Left ventricle myocardium superior (tissue), 1 donor: ENCODE measurements around the gene RAC3. TPM values are rescaled to one million over a fixed set of nuclear protein-coding genes. Genes with fewer than 3 reads are reported as not detected.
A peak's percentile ranks its signal among the peaks of the same experiment; 100 is the strongest.

Source experiments
- ATAC-seq: fragments of 200-7000 bp; cut with Tn5 transposase; one replicate; pipeline ENCODE4 v1.9.1; 2020; ENCODE audit warnings: mild to moderate bottlenecking, moderate library complexity
- DNase-seq: peaks from one replicate; pipeline ENCODE4 v3.0.0-alpha.2; 2020
- intact Hi-C: fragments of 100-400 bp; cut with micrococcal nuclease; formaldehyde crosslinking; loops from one replicate; pipeline ENCODE4 v1.11.0; 2022
- total RNA-seq: library from RNA; stranded (reverse); fragmentation: NEBNext Ultra II Directional; extraction: Animal tissue kit (Norgen Biotek cat#: 25700); gene quantifications from one replicate; pipeline ENCODE4 v1.2.1, GENCODE V29; 2021
- donor health status: DM: no; HTN: yes; CAD: no; lungs with severe emphysema.

The RAC3 gene
- total RNA-seq, 1 donor from 2014 or later = 1.8 TPM

DNA sequence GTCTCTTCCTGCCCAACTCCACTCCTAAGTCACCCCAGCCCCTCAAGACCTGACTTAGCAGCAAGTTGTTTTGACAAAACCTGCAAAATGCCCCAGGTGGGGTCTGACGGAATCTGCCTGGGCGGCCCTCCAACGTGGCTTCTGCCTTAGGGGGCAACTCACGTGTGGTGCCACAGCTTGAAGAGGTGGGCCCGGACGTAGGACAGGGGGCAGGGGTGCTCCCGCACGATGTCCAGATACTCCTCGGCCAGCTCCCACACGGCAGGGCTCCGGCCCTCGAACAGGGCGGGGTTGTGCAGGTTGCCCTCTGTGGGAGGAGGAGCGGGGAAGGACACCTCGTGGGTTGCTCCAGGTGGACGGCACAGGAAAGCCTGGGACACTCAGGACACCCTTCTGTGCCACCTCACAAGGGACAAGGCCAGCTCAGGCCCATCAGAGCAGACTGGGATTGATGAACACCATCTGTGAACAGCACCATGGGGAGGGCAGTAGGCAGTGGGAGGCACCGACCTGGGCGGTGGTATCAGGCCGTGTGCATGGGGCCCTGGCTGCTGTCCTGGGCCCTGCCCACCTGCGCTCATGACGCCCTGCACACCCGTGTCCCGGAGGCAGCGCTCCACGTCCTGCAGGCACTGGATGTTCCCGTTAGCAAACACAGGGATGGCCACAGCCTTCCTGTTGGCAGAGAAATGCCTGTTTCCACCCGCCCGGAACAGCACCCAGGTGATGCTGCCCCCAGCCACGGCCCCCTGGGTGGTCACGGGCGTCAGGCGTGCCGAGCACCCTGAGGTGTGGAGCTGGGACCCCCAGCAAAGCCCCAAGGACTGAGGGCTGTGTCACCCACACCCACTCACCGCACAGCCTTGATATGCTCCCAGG, 29.8 kb downstream of the RAC3 start:
- ATAC-seq (no peak), DNase-seq (peak; percentile 29)
- intact Hi-C loops = no loop called here

DNA sequence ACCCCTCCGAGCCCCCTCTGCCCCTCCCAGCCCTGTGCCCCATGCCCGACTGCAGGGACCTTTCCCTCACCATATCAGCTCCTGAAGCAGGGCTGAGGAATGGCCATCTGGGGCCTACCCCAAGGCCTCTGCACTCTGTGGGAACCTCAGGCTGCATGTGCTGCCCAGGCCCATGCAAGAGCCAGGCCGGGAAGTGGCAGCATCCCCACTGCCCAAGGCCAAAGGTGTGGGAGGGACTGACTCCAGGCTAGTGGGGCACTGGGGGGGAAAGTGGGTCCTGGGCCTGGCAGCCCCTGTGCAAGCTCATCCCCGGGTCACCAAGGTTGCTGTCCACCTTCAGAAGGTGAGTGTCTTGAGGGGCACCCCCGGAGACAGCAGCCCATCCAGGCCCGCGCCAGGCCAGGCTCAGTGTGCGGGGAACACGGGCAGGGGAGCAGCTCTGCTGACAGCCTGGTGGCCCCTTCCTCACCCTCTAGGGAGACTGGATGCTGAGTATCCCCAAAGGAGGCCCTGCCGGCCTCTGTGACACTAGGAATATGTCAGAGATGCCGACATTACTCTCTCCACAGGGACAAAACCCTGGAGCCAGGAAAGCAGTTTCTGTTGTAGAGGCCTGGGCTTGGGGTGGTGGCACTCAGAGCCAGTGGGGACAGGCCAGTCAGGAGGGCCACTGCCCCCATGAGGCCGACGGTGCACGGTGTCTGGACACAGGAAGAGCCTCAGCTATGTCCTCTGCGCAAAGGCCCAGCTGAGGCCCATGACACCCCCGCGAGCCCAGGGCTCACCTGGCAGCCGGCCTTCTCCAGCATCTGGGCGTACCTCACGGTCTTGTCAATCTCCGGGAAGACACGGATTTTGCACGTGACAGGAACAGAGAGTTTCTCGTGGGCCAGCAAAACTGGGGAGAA, 30.9 kb downstream of the RAC3 start:
- intact Hi-C loops = no loop called here
- no peak for ATAC-seq
- no peak for DNase-seq

GRCh38 chr17:82062984-82063368, 31.5 kb downstream of the RAC3 start:
- intact Hi-C loops = no loop called here
- no peak for DNase-seq
- no peak for ATAC-seq

- intact Hi-C loops = no loop called here
- DNase-seq (peak; percentile 27), ATAC-seq (no peak)
Observed at GRCh38 chr17:82063424-82064415, 32.2 kb downstream of the RAC3 start.

- DNase-seq (no peak), ATAC-seq (no peak)
- intact Hi-C loops = no loop called here
Observed at GRCh38 chr17:82064433-82065192, 33.1 kb downstream of the RAC3 start.

- DNase-seq (peak; percentile 57), ATAC-seq (peak; percentile 10)
Observed at GRCh38 chr17:82065193-82065637, 33.7 kb downstream of the RAC3 start.

GRCh38 chr17:82065638-82066303, 34.3 kb downstream of the RAC3 start, which contains the start of gene DUS1L:
Gene DUS1L, minus strand, starts transcription at chr17:82065804. Its CDS starts 745 bp downstream, at chr17:82065059.
- ATAC-seq (peak; percentile 87), DNase-seq (peak; percentile 82)
- intact Hi-C loops = no loop called here

More at GRCh38 chr17:82065193-82065637, 33.7 kb downstream of the RAC3 start:
- intact Hi-C loops = no loop called here

- ATAC-seq (no peak), DNase-seq (no peak)
- intact Hi-C loops = no loop called here
Observed at GRCh38 chr17:82070611-82071010, 39.1 kb downstream of the RAC3 start.

GRCh38 chr17:82072827-82073226, 41.3 kb downstream of the RAC3 start:
- intact Hi-C loops = no loop called here
- DNase-seq = no peak

DNA sequence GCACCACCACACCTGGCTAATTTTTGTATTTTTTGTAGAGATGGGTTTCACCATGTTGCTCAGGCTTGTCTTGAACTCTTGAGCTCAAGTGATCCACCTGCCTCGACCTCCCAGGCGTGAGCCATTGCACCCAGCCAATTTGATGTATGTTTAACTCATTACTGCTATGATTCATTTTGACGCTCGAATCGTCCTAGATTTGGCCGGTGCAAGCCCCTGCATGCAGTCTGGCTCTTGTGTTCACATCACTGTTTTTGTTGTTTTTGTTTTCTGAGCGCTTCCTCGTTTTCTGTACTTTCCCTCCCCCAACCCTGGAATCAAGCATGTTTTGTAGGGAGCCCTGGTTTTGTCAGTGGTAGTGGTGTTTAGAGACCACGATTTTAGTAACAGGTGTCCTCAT, 42.0 kb downstream of the RAC3 start:
- intact Hi-C loops = no loop called here
- ATAC-seq (no peak), DNase-seq (no peak)

More at GRCh38 chr17:82072827-82073226, 41.3 kb downstream of the RAC3 start:
- no peak for ATAC-seq

DNA sequence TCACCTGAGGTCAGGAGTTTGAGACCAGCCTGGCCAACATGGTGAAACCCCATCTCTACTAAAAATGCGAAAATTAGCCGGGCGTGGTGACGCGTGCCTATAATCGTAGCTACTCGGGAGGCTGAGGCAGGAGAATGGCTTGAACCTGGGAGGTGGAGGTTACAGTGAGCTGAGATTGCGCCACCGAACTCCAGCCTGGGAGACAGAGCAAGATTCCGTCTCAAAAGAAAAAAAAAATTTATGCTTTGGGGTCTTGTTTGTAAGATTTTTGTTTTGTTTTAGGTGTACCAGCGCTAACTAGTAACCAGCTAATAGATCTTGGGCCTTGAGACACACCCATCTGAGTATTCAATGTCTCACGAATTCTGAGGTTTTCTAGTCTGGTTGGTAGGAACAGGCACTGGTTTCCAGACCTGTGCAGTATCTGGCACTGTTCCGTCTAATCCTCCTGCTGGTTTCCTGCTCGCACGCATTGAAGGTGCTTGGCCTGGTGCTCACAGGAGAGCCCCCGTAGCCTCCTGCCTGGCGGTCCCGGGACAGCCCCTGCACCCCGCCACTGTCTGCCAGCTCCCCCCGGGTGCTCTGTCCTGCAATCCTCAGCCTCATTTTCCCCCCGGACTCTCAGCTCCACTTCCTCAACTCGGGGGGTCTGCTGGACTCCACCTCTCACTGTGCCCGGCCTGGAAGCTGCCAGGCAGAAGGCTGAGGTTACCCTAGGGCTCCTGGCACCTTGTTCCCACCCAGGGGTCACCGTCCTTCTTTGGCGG, 44.7 kb downstream of the RAC3 start:
- no peak for DNase-seq
- ATAC-seq = no peak
- intact Hi-C loops = no loop called here

GRCh38 chr17:82076785-82077591, 45.5 kb downstream of the RAC3 start:
- DNase-seq (no peak), ATAC-seq (peak; percentile 48)
- intact Hi-C loops = no loop called here

- intact Hi-C loops = no loop called here
- DNase-seq (no peak), ATAC-seq (peak; percentile 37)
Observed at GRCh38 chr17:82077617-82078358, 46.3 kb downstream of the RAC3 start.

DNA sequence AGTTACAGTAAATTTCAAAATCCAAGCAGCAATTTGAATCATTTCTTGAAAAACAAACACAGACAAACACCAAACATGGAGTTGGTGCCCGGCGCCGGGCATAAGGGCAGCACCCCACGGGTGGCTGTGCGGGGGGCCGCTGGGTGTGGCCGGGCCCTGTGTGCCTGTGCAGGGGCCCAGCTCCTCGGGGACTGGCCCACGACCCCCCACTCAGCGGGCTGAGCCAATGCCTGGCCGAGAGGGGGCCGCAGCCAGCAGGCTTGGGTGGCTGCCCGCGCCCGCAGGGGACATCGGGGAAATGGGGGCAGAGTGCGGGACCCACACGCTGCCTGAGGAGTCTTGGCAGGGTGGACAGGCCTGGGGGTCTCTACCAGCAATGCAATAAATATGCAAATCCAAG, 47.0 kb downstream of the RAC3 start:
- ATAC-seq = no peak
- no peak for DNase-seq
- intact Hi-C loops = no loop called here

DNA sequence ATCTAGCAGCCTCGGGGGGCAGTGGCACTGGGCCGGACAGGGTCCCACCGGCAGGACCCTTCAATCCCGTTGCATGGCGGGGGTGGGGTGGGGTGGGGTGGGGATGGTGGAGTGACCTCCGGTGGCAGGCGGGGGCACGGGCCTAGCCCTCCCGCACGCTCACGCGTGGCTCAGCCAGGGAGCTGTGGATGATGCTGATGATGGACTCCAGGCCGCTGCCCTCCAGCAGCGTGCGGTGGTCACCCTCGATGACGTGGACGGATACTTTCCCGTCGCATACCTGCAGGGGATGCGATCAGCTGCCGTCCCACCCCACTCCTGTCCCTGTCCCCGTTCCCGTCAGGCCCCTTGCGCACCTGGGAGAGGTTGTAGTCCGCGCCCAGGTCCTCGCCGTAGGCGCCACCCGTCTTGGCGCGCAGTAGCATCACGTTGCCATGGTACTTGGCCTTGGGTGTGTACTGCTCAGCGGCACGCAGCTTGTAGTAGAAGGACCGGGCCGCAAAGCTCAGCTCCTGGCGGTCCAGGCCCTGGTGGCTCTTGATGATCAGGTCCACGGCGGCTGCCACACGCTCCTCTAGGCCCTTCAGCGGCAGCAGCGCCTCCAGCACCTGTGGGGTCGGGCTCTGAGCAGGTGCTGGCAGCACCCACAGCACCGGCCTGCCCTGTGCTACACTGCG, 47.7 kb downstream of the RAC3 start:
- ATAC-seq (no peak), DNase-seq (no peak)
- intact Hi-C loops = no loop called here
